ENCODE data around the gene UTRN. TPM values are rescaled to one million over a fixed set of nuclear protein-coding genes. Genes with fewer than 3 reads are reported as not detected.
A peak's percentile ranks its signal among the peaks of the same experiment; 100 is the strongest.

Gene UTRN
- total RNA-seq, 4 donors from 2014 or later, result 98.6 to 112 (median 102) TPM

- Histone ChIP-seq H3K9me3 (no peaks in the 10 kb centered on the region), H3K4me3 (no peak overlapping the region), H3K36me3 (no peaks in the 10 kb centered on the region), H3K4me1 (peaks cover 29 to 58% (median 53%) of the 10 kb centered on the region in 4 donors), H3K27me3 (no peaks in the 10 kb centered on the region), H3K27ac (replicated peaks in 1 of 4) (no peak overlapping the region)
- intact Hi-C loops (cut with DNase I), result no loop called here
- DNase-seq (ENCODE audit: extremely low spot score), result no peak
- 65% methylated on average over 2 of the region's 2 CpGs for WGBS
- TF ChIP-seq EP300 (IDR thresholded peaks at IDR 0.05) (no peak), POLR2AphosphoS5 (IDR thresholded peaks at IDR 0.05) (no peak), POLR2A (IDR thresholded peaks at IDR 0.05; ENCODE audit: low read depth) (no peak)
Measured at GRCh38 chr6:144317736-144318135, 32.6 kb downstream of the UTRN start.

DNA sequence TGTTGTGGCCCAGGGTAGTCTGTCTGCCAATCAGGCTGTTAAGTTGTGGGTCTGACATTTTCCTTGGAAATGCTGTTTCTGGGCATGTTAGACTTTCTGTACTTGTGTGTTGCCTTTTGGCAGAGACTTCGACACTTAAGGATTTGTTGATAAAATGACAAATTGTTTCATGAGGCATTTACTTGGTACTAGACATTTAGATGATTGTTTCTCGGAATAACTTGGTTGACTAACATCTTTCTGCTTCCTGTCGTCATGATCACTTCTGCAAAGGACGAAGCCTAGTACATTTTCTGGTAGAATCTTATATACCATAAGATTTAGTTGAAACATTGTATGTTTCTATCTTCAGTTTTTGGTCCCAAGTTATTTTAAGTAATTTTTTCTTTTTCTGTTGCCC is 34.1 kb downstream of the UTRN start:
- H3K27me3 ChIP-seq, result no peaks in the 10 kb centered on the region
- intact Hi-C loops (cut with DNase I), result no loop called here
- no peaks in the 10 kb centered on the region for H3K36me3 ChIP-seq
- WGBS, result 73% methylated on average over 4 of the region's 4 CpGs
- DNase-seq (ENCODE audit: extremely low spot score), result no peak
- no peak overlapping the region for H3K4me3 ChIP-seq
- no peak overlapping the region for H3K27ac ChIP-seq (replicated peaks in 1 of 4)
- H3K4me1 ChIP-seq, result peaks cover 17 to 43% (median 38%) of the 10 kb centered on the region in 4 donors
- H3K9me3 ChIP-seq, result no peaks in the 10 kb centered on the region
- TF ChIP-seq CTCF (IDR thresholded peaks at IDR 0.05), result no peak
- no peak for TF ChIP-seq POLR2AphosphoS5 (IDR thresholded peaks at IDR 0.05)
- TF ChIP-seq EP300 (IDR thresholded peaks at IDR 0.05), result no peak
- TF ChIP-seq POLR2A (IDR thresholded peaks at IDR 0.05; ENCODE audit: low read depth), result no peak

GRCh38 chr6:144320741-144321140 is 35.6 kb downstream of the UTRN start:
- no peak overlapping the region for H3K4me3 ChIP-seq
- WGBS, result 47% methylated on average over 5 of the region's 5 CpGs
- TF ChIP-seq EP300 (IDR thresholded peaks at IDR 0.05) (no peak), POLR2AphosphoS5 (IDR thresholded peaks at IDR 0.05) (no peak), POLR2A (IDR thresholded peaks at IDR 0.05; ENCODE audit: low read depth) (no peak)
- intact Hi-C loops (cut with DNase I), result no loop called here
- H3K4me1 ChIP-seq, result peaks cover 1 to 28% (median 25%) of the 10 kb centered on the region in 4 donors
- H3K27ac ChIP-seq (replicated peaks in 1 of 4), result no peak overlapping the region
- peak; percentile 68 for DNase-seq (ENCODE audit: extremely low spot score)
- H3K27me3 ChIP-seq, result no peaks in the 10 kb centered on the region
- H3K9me3 ChIP-seq, result no peaks in the 10 kb centered on the region
- H3K36me3 ChIP-seq, result no peaks in the 10 kb centered on the region

- DNase-seq (ENCODE audit: extremely low spot score), result no peak
- Histone ChIP-seq H3K27me3 (no peaks in the 10 kb centered on the region), H3K4me1 (peaks cover 6 to 32% (median 28%) of the 10 kb centered on the region in 4 donors), H3K36me3 (no peaks in the 10 kb centered on the region), H3K4me3 (no peak overlapping the region), H3K9me3 (no peaks in the 10 kb centered on the region), H3K27ac (replicated peaks in 1 of 4) (no peak overlapping the region)
- intact Hi-C loops (cut with DNase I), result no loop called here
- no peak for TF ChIP-seq POLR2A (IDR thresholded peaks at IDR 0.05; ENCODE audit: low read depth)
- TF ChIP-seq EP300 (IDR thresholded peaks at IDR 0.05), result no peak
- TF ChIP-seq CTCF (IDR thresholded peaks at IDR 0.05), result no peak
- TF ChIP-seq POLR2AphosphoS5 (IDR thresholded peaks at IDR 0.05), result no peak
- WGBS, result 98% methylated on average over 12 of the region's 12 CpGs
Measured at GRCh38 chr6:144321839-144322591, 36.9 kb downstream of the UTRN start.

GRCh38 chr6:144325232-144325631 is 40.1 kb downstream of the UTRN start:
- intact Hi-C loops (cut with DNase I), result no loop called here
- 83% methylated on average over 1 of the region's 1 CpG for WGBS
- no peak for DNase-seq (ENCODE audit: extremely low spot score)
- Histone ChIP-seq H3K27me3 (no peaks in the 10 kb centered on the region), H3K4me3 (no peak overlapping the region), H3K9me3 (no peaks in the 10 kb centered on the region), H3K4me1 (peaks cover 28 to 35% (median 33%) of the 10 kb centered on the region in 4 donors), H3K27ac (replicated peaks in 1 of 4) (no peak overlapping the region), H3K36me3 (no peaks in the 10 kb centered on the region)
- TF ChIP-seq POLR2A (IDR thresholded peaks at IDR 0.05; ENCODE audit: low read depth), result no peak
- TF ChIP-seq POLR2AphosphoS5 (IDR thresholded peaks at IDR 0.05), result no peak
- TF ChIP-seq EP300 (IDR thresholded peaks at IDR 0.05), result no peak
- TF ChIP-seq CTCF (IDR thresholded peaks at IDR 0.05), result no peak

All from esophagus muscularis mucosa (tissue), 4 donors.